Measurements from ENCODE around the gene UNCX. TPM values are rescaled to one million over a fixed set of nuclear protein-coding genes. Genes with fewer than 3 reads are reported as not detected.

The UNCX gene
- total RNA-seq, 3 donors from 2014 or later: not detected

DNA sequence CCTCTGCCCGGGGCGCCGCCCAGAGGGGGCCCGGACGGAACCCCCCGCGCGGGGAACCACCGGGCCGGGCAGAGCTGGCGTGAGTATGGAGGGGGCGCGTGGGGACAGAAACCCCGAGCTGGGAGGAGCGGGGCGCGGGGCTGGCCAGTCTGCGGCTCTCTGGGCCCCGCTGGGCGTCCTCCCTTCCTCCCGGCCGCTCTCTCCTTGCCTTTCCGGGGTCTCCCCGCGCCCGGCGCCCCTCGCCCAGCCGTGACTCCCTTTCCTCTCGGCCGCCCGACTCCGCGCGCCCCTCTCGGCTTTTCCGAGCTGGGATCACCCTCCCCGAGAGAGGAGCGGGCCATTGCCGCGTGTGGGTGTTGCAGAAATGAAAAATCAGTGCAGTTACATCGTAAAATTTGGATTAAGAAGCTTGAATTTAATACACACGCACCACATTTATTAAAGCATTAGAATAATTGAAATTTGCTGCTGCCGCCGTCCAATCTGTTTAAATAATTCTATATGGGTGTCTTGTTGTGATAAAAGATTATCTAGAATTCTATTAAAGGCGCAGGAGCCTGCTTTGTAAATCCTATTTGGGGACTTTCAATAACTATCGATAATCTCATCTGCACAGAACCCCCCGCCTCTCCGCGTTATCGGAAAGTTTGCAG is 9.1 kb downstream of the UNCX start:
- TF ChIP-seq POLR2A (IDR thresholded peaks at IDR 0.05) (no peak), POLR2AphosphoS5 (IDR thresholded peaks at IDR 0.05) (no peak)
- TF ChIP-seq, protein P1, sequence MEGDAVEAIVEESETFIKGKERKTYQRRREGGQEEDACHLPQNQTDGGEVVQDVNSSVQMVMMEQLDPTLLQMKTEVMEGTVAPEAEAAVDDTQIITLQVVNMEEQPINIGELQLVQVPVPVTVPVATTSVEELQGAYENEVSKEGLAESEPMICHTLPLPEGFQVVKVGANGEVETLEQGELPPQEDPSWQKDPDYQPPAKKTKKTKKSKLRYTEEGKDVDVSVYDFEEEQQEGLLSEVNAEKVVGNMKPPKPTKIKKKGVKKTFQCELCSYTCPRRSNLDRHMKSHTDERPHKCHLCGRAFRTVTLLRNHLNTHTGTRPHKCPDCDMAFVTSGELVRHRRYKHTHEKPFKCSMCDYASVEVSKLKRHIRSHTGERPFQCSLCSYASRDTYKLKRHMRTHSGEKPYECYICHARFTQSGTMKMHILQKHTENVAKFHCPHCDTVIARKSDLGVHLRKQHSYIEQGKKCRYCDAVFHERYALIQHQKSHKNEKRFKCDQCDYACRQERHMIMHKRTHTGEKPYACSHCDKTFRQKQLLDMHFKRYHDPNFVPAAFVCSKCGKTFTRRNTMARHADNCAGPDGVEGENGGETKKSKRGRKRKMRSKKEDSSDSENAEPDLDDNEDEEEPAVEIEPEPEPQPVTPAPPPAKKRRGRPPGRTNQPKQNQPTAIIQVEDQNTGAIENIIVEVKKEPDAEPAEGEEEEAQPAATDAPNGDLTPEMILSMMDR (IDR thresholded peaks at IDR 0.05): no peak
- intact Hi-C loops (cut with DNase I; ENCODE audit: low total_unique reads): no loop called here
- Histone ChIP-seq H3K4me3 (no peak overlapping the region), H3K4me1 (peaks cover 2 to 3% of the 10 kb centered on the region in 2 donors), H3K27ac (no peak overlapping the region), H3K27me3 (peaks cover 24 to 99% of the 10 kb centered on the region in 2 donors), H3K36me3 (no peaks in the 10 kb centered on the region), H3K9me3 (no peaks in the 10 kb centered on the region)
- DNase-seq (ENCODE audit: low spot score in 2 of 2): no peak

DNA sequence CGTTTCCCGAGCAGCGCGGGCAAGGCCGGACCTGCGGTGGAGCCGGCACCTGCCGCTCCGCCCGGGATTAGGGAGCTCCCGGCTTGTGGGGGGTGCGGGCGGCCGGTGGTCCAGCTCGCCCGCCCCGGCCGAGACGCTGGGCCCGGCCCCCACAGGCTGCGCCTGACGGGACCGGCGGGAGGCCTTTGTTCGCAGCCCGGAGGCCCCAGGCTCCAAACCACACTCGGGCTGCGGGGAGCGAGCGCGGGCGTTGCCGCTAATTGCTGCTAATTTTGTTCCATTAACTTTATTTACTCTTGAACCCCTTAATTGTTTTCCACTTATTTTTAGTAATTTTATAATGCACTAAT is 9.6 kb downstream of the UNCX start:
- H3K27me3 ChIP-seq: peaks cover 30 to 99% of the 10 kb centered on the region in 2 donors
- TF ChIP-seq POLR2A (IDR thresholded peaks at IDR 0.05) (no peak), POLR2AphosphoS5 (IDR thresholded peaks at IDR 0.05) (no peak)
- TF ChIP-seq, protein P1 (IDR thresholded peaks at IDR 0.05): no peak
- no peak overlapping the region for H3K4me3 ChIP-seq
- no peaks in the 10 kb centered on the region for H3K9me3 ChIP-seq
- no peak overlapping the region for H3K27ac ChIP-seq
- H3K36me3 ChIP-seq: no peaks in the 10 kb centered on the region
- intact Hi-C loops (cut with DNase I; ENCODE audit: low total_unique reads): no loop called here
- DNase-seq (ENCODE audit: low spot score in 2 of 2): no peak
- H3K4me1 ChIP-seq: peaks cover 5 to 7% of the 10 kb centered on the region in 2 donors

DNA sequence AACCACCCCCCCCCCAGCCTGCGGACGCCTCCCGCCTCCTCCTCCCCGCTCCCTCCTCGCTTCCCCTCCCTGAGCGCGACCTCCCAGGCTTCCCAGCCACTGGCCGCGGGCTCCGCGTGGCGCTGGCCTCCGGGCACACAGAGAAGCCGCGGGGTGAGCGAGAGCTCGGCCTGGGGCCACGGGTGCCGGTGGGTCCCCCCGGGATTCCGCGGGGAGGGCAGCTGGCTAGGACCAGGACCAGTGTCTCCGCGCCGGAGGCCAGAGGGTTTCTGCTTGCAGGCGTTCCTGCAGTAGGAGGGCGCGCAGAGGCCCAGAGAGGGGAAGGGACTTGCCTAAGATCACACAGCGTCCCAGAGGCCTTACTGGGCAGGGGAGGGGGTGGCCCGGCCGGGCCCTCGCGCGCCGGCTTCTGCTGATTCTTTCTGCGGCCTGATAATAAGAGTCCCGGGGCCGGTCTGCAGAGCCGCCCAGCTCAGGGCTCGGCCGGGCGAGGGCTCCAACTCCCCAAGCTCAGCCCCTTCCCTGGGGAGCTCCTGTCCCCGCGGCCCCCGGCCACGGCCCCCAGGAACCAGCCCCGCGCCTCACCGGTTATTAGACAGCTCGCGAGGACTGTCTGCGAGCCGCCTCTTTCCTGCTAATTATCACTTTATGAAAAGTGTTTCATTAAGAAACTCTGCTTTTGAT is 10.1 kb downstream of the UNCX start:
- H3K9me3 ChIP-seq: no peaks in the 10 kb centered on the region
- H3K27ac ChIP-seq: no peak overlapping the region
- intact Hi-C loops (cut with DNase I; ENCODE audit: low total_unique reads): no loop called here
- H3K4me3 ChIP-seq: no peak overlapping the region
- peaks cover 5 to 8% of the 10 kb centered on the region in 2 donors for H3K4me1 ChIP-seq
- no peak for DNase-seq (ENCODE audit: low spot score in 2 of 2)
- H3K27me3 ChIP-seq: peaks cover 35 to 99% of the 10 kb centered on the region in 2 donors
- no peak for TF ChIP-seq POLR2AphosphoS5 (IDR thresholded peaks at IDR 0.05)
- TF ChIP-seq, protein P1 (IDR thresholded peaks at IDR 0.05): no peak
- no peak for TF ChIP-seq POLR2A (IDR thresholded peaks at IDR 0.05)
- H3K36me3 ChIP-seq: no peaks in the 10 kb centered on the region

DNA sequence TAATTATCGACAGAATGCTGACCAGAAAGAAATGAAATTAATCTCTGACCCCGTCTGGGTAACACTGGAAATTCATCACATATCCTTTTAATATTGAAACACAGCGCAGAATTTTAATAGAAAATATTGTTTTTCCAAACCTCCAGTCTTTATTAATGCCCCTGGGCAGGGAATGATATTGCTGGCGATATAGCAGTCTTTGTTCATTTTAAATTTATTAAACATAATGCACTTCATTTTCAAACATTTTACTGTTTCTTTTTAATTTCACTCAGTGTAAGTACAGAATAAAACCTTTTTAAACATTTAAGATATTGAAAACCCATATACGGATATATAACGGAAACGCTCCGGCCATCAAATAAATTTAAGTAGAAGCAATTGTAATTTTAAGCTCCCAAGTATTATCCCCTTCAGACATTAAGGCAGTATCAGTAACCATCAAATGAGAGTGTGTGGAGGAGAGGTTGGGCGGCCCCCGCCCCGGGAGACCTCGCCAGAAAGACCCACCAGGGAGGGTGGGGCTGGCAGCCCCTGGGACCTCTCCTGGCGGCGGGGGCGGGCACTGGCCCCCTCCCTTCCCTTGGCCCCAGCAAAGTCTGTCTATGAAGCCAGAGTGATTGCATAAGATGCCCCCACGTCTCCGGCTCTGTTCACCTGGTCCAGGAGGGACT is 10.8 kb downstream of the UNCX start:
- Histone ChIP-seq H3K27me3 (peaks cover 35 to 99% of the 10 kb centered on the region in 2 donors), H3K4me3 (no peak overlapping the region), H3K27ac (no peak overlapping the region), H3K9me3 (no peaks in the 10 kb centered on the region), H3K36me3 (no peaks in the 10 kb centered on the region), H3K4me1 (peaks cover 5 to 8% of the 10 kb centered on the region in 2 donors)
- intact Hi-C loops (cut with DNase I; ENCODE audit: low total_unique reads): no loop called here
- TF ChIP-seq, protein P1 (IDR thresholded peaks at IDR 0.05): no peak
- no peak for TF ChIP-seq POLR2A (IDR thresholded peaks at IDR 0.05)
- no peak for TF ChIP-seq POLR2AphosphoS5 (IDR thresholded peaks at IDR 0.05)
- DNase-seq (ENCODE audit: low spot score in 2 of 2): no peak

DNA sequence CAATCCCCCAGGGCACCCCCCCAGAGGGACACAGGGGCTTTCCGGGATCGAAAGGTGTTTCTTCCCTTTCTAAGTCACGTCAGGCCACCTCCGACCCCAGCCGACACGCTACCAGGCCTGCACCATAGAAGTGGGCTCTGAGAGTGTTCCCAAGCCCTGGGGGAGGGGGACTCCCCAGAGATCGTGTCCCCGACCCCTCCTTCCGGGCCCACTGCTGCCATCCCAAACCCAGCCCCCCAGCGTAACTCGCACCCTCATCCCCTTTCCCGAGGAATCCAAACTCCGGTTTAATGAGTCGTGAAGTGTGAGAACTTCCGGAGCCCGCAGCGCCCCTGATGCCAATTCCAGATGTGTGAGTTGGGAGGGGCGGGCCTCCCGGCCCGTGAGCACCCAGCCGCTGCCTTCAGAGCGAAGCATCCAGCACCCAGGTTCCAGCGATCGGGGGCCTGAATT is 11.3 kb downstream of the UNCX start:
- H3K4me3 ChIP-seq: no peak overlapping the region
- H3K27me3 ChIP-seq: peaks cover 33 to 99% of the 10 kb centered on the region in 2 donors
- DNase-seq (ENCODE audit: low spot score in 2 of 2): no peak
- intact Hi-C loops (cut with DNase I; ENCODE audit: low total_unique reads): no loop called here
- H3K4me1 ChIP-seq: peaks cover 5 to 8% of the 10 kb centered on the region in 2 donors
- TF ChIP-seq POLR2AphosphoS5 (IDR thresholded peaks at IDR 0.05): no peak
- no peak for TF ChIP-seq POLR2A (IDR thresholded peaks at IDR 0.05)
- TF ChIP-seq, protein P1 (IDR thresholded peaks at IDR 0.05): no peak
- H3K9me3 ChIP-seq: no peaks in the 10 kb centered on the region
- no peak overlapping the region for H3K27ac ChIP-seq
- no peaks in the 10 kb centered on the region for H3K36me3 ChIP-seq

Measured in breast epithelium (tissue), 4 donors.